OCI-LY3 (cell line): ENCODE data around the gene ETV3L.

Experiments
- CTCF ChIP-seq: fragments of 200-600, 300-600 bp; sonication (generic); IDR thresholded peaks from 2 replicates; pipeline ENCODE4 v1.5.1; 2014; ENCODE audit warnings: antibody characterized with exemption, low read length, low read depth
- EZH2phosphoT487 ChIP-seq: fragments of 200-600 bp; shearing (Covaris generic); IDR thresholded peaks from 2 replicates; pipeline ENCODE4 v1.6.1; 2018; ENCODE audit warnings: antibody characterized with exemption, mixed run types, low read depth

- TF ChIP-seq CTCF, result no peak
- TF ChIP-seq EZH2phosphoT487, result no peak
These were observed 5.8 kb upstream of the ETV3L start for GRCh38 chr1:157105298-157105987.
